KMS-11 (cell line): ENCODE results near the gene UNC13B.

Source experiments
- H2AFZ ChIP-seq: fragments of 200-600 bp; sonication (generic); 2 replicates; pipeline ENCODE4 v1.6.1; 2016; ENCODE audit warnings: antibody characterized with exemption, mixed run types, low read depth
- H3K27ac ChIP-seq: fragments of 200-600 bp; sonication (generic); 2 replicates; pipeline ENCODE4 v1.6.1; 2016; ENCODE audit warnings: mild to moderate bottlenecking, mixed run types
- H3K27me3 ChIP-seq: fragments of 200-600 bp; sonication (generic); 2 replicates; pipeline ENCODE4 v1.6.1; 2017; ENCODE audit warnings: mild to moderate bottlenecking, low read depth, mixed run types, moderate library complexity; ENCODE audit not compliant: insufficient read depth
- H3K36me3 ChIP-seq: fragments of 200-600 bp; sonication (generic); 2 replicates; pipeline ENCODE4 v1.6.1; 2017; ENCODE audit warnings: mild to moderate bottlenecking, mixed run types; ENCODE audit not compliant: insufficient read depth
- H3K4me1 ChIP-seq: fragments of 200-600 bp; sonication (generic); 2 replicates; pipeline ENCODE4 v1.6.1; 2016; ENCODE audit warnings: mild to moderate bottlenecking, low read depth, mixed run types; ENCODE audit not compliant: poor library complexity, severe bottlenecking
- H3K4me2 ChIP-seq: fragments of 200-600 bp; sonication (generic); 2 replicates; pipeline ENCODE4 v1.7.0; 2016; ENCODE audit warnings: mild to moderate bottlenecking, mixed run types
- H3K4me3 ChIP-seq: fragments of 200-600 bp; sonication (generic); IDR thresholded peaks from 2 replicates; pipeline ENCODE4 v1.6.1; 2017; ENCODE audit warnings: low read depth, low read length, mixed read lengths; ENCODE audit not compliant: insufficient read depth
- H3K79me2 ChIP-seq: fragments of 200-600 bp; sonication (generic); 2 replicates; pipeline ENCODE4 v1.6.1; 2016; ENCODE audit warnings: low read depth, mixed run types; ENCODE audit not compliant: insufficient read depth
- H3K9ac ChIP-seq: fragments of 200-600 bp; sonication (generic); 2 replicates; pipeline ENCODE4 v1.6.1; 2016; ENCODE audit warnings: mild to moderate bottlenecking, mixed run types
- H4K20me1 ChIP-seq: fragments of 200-600 bp; sonication (generic); 2 replicates; pipeline ENCODE4 v1.6.1; 2016; ENCODE audit warnings: mild to moderate bottlenecking, mixed run types; ENCODE audit not compliant: insufficient read depth
- CTCF ChIP-seq: fragments of 200-600 bp; sonication (generic); conservative IDR thresholded peaks from 2 replicates; pipeline ENCODE4 v1.6.1; 2017; ENCODE audit warnings: low read depth, mild to moderate bottlenecking, antibody characterized with exemption, low read length, moderate library complexity, mixed read lengths

UNC13B gene

GRCh38 chr9:35253075-35253474, 91.3 kb downstream of the UNC13B start:
- H4K20me1 ChIP-seq, result no peaks in the 10 kb centered on the region
- no peak for TF ChIP-seq CTCF
- peaks cover under 1% of the 10 kb centered on the region for H3K4me1 ChIP-seq
- H3K4me3 ChIP-seq, result no peak overlapping the region
- H3K36me3 ChIP-seq, result no peaks in the 10 kb centered on the region
- H3K27ac ChIP-seq, result no peak overlapping the region
- no peak overlapping the region for H2AFZ ChIP-seq
- no peak overlapping the region for H3K9ac ChIP-seq
- H3K4me2 ChIP-seq, result no peak overlapping the region
- no peaks in the 10 kb centered on the region for H3K79me2 ChIP-seq
- H3K27me3 ChIP-seq, result no peaks in the 10 kb centered on the region

- H2AFZ ChIP-seq, result no peak overlapping the region
- H3K27ac ChIP-seq, result no peak overlapping the region
- H3K4me1 ChIP-seq, result peaks cover 4% of the 10 kb centered on the region
- H3K4me2 ChIP-seq, result no peak overlapping the region
- H3K27me3 ChIP-seq, result no peaks in the 10 kb centered on the region
- no peaks in the 10 kb centered on the region for H3K79me2 ChIP-seq
- H3K36me3 ChIP-seq, result no peaks in the 10 kb centered on the region
- no peak overlapping the region for H3K4me3 ChIP-seq
- no peaks in the 10 kb centered on the region for H4K20me1 ChIP-seq
- H3K9ac ChIP-seq, result no peak overlapping the region
- TF ChIP-seq CTCF, result no peak
These were observed 92.4 kb downstream of the UNC13B start for GRCh38 chr9:35254237-35254636.

DNA sequence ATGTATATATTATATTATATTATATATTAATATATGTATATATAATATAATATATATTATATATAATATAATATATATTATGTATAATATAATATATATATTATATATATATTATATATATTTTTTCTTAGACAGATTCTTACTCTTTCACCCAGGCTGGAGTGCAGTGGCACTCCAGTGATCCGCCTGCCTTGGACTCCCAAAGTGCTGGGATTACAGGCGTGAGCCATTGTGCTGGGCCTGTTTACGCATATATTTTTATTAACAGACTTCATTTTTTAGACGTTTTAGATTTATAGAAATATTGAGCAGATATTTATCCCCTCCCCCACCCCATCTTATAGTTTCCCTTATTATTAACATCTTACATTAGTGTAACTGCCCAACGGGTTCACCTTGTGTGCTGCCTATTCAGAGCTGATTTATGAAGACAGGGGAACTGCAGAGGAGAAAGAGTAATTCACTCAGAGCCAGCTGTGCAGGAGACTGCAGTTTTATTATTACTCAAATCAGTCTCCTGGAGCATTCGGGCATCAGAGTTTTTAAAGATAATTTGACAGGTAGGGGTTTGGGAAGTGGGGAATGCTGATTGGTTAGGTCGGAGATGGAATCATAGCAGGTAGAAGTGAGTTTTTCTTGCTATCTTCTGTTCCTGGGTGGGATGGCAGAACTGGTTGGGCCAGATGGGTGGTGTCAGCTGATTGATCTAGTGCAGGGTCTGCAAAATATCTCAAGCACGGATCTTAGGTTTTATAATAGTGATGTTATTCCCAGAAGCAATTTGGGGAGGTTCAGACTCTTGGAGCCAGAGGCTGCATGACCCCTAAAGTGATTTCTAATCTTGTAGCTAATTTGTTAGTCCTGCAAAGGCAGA, 93.4 kb downstream of the UNC13B start:
- Histone ChIP-seq H3K4me3 (no peak overlapping the region), H2AFZ (no peak overlapping the region), H3K4me2 (no peak overlapping the region), H3K9ac (no peak overlapping the region), H3K36me3 (no peaks in the 10 kb centered on the region), H3K4me1 (peaks cover 4% of the 10 kb centered on the region), H3K79me2 (no peaks in the 10 kb centered on the region), H4K20me1 (no peaks in the 10 kb centered on the region), H3K27ac (no peak overlapping the region), H3K27me3 (no peaks in the 10 kb centered on the region)
- no peak for TF ChIP-seq CTCF

- Histone ChIP-seq H3K4me2 (no peak overlapping the region), H2AFZ (no peak overlapping the region), H3K79me2 (no peaks in the 10 kb centered on the region), H3K4me1 (peaks cover 4% of the 10 kb centered on the region), H3K36me3 (no peaks in the 10 kb centered on the region), H3K4me3 (no peak overlapping the region), H3K27ac (no peak overlapping the region), H3K27me3 (no peaks in the 10 kb centered on the region), H3K9ac (no peak overlapping the region), H4K20me1 (no peaks in the 10 kb centered on the region)
- no peak for TF ChIP-seq CTCF
These were observed 96.3 kb downstream of the UNC13B start for GRCh38 chr9:35257986-35258659.
